CD4-positive, alpha-beta T cell treated with Interleukin-4 for 4 hours (primary cell): ENCODE measurements around the gene SLC16A12.
A peak's percentile ranks its signal among the peaks of the same experiment; 100 is the strongest.
"Not testable (repeated sequence)": the region's sequence is repeated elsewhere in the genome, so short reads cannot be mapped to it uniquely, and the experiment has no call there.

ENCODE experiments used
- DNase-seq: peaks from one replicate; pipeline ENCODE4 v3.0.0-alpha.2; 2020

SLC16A12 gene

DNA sequence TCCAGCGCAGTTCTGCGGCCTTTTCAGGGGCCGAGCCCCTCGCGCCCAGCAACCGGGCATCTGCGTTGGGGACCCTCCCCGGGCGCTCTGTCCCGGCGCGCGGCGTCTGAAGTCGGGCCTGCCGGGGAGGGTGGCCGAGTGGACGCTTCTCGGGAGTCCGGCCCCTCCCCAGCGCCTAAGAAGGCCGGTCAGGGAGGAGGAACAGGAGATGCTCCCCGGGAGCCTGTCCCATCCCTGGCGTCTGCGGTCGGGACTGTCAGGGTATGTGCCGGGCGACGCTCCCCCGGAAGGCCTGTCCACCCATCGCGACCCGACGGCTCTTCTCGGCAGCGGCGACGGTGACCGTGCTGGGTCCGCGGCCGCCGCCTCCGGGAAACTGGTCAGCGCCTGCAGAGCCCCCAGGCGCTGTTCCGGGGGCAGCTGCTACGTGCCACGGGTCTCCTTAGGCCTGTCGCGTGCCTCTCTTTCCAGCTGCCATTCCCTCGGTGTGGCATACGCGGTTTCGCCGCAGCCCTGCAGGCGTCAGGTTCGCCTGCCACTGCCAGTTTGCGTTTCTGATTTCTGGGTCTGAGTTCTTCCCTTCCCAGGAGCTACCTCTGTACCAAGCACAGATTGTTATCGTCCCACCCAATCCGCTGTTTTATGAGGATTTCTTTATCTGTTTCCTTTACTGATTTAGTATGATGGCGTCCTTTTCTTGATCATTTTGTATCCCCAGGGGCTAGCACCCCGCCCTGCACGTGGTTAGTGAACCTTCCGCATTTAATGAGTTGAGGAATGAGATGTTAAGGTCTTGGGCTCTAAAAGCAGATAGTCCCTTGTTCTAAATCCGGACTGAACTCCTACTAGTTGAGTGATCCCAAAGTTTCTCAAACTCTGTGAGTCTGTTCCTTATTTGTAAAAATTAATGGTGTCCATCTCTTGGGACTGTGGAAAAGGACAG, 120.2 kb downstream of the SLC16A12 start:
- DNase-seq = peak; percentile 35

DNA sequence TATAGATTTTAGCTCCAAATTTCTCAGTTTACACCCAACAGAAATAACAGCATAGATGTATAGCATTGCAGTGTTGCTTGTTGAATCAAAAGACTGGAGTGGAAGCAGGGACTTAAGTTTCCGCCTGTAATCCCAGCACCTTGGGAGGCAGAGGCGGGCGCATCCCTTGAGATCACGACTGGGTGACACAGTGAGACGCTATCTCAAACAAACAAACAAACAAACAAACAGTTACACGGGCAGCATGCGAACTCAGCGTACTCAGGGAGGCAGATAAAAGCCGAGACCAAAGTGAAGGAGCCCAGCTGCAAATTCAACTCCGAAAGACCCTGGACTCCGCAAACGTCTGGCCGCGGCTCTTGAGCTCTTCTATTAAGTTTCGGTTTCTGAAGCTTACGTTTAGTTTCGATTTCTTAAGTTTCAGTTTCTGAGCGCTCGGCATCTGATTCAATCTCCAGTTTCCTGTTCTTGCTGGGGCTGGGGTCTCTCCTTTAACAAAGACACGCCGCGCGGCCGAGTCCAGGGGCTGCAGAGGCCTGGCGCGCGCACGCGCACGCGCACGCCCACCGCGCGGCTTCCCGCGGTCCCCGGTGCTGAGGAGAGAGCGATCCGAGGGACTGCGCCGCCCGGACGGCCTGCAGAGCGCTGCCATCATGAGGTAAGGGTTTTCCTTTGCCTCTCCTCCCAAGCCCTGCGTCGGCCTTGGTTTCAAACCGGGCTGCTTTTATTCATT, 121.1 kb downstream of the SLC16A12 start, which contains the start of gene IFIT5:
Gene IFIT5 (plus strand): TSS at position 423 of the 733 bp plus-strand sequence. CDS start 231 bp downstream, at position 654.
- DNase-seq = peak; percentile 70

DNA sequence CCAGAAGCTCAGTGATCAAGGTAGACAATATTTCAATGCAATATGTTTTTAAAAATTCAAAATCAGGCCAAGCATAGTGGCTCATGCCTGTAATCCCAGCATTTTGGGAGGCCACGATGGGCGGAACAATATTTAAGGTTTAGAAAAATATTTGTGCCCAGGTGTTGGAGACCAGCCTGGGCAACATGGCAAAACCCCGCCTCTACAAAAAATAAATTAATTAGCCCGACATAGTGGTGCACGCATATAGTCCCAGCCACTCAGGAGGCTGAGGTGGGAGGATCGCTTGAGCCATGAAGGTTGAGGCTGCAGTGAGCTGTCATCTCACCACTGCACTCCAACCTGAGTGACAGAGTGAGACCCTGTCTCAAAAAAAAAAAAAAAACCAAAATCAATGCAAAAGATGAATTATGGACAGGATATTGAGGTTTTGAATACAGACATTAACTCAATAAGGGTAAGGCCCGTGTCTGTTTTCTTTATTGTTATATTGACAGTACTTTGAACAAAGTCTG, 121.9 kb downstream of the SLC16A12 start:
- no peak for DNase-seq

DNA sequence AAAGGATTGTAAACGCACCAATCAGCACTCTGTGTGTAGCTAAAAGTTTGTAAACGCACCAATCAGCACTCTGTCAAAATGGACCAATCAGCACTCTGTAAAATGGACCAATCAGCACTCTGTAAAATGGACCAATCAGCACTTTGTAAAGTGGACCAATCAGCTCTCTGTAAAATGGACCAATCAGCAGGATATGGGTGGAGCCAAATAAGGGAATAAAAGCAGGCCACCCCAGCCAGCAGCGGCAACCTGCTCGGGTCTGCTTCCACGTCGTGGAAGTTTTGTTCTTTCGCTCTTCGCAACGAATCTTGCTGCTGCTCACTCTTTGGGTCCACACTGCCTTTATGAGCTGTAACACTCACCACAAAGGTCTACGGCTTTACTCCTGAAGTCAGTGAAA, 123.1 kb downstream of the SLC16A12 start:
- DNase-seq = peak; percentile 42

DNA sequence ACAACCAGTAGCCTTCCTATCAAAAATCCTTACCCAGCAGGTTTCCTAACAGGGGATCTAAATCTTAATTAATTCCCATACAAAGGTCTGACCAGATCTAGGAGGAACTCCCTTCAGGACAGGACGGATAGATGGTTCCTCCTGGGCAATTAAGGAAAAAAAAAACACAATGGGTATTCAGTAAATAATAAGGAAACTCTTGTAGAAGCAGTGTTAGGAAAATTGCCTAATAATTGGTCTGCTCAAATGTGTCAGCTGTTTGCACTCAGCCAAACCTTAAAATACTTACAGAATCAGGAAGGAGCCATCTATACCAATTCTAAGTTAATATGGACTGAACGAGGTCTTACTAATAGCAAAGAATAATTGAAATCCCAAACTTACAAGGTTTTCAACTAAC, 124.3 kb downstream of the SLC16A12 start:
- not testable (repeated sequence) for DNase-seq

DNA sequence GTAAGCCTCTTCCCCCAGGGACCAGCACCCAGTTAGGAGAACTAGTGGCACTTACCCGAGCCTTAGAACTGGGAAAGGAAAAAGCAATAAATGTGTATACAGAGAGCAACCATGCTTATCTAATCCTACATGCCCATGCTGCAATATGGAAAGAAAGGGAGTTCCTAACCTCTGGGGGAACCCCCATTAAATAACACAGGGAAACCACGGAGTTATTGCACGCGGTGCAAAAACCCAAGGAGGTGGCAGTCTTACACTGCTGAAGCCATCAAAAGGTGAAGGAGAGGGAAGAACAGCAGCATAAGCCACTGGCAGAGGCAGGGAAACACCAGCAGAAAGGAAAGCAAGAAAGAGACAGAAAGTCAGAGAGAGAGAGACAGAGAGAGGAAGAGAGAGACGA, 124.8 kb downstream of the SLC16A12 start:
- DNase-seq = not testable (repeated sequence)

DNA sequence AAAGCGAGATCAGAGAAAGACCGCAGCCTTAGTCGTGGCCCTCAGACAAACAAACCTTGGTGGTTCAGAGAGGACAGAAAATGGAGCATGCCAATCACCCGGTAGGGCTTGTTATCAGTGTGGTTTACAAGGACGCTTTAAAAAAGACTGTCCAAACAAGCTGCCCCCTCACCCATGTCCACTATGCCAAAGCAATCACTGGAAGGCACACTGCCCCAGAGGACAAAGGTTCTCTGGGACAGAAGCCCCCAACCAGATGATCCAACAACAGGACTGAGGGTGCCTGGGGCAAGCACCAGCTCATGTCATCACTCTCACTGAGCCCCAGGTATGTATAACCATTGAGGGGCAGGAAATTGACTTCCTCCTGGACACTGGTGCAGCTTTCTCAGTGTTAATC, 126.1 kb downstream of the SLC16A12 start:
- DNase-seq = not testable (repeated sequence)

DNA sequence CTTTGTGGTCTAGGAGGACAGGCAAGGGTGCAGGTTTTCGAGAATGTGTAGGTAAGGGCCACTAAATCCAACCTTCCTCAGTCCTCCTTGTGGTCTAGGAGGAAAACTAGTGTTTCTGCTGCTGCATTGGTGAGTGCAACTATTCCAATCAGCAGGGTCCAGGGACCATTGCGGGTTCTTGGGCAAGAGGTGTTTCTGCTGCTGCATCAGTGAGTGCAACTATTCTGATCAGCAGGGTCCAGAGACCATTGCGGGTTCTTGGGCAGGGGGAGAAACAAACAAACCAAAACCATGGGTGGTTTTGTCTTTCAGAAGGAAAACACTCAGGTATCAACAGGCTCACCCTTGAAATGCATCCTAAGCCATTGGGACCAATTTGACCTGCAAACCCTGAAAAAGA, 127.6 kb downstream of the SLC16A12 start:
- not testable (repeated sequence) for DNase-seq

DNA sequence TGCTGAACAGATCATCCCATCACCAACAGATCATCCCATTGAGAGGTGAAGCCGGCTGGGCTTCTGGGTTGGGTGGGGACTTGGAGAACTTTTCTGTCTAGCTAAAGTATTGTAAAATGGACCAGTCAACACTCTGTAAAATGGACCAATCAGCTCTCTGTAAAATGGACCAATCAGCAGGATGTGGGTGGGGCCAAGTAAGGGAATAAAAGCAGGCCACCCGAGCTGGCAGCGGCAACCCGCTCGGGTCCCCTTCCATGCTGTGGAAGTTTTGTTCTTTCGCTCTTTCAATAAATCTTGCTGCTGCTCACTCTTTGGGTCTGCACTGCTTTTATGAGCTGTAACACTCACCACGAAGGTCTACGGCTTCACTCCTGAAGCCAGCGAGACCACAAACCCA, 129.2 kb downstream of the SLC16A12 start:
- not testable (repeated sequence) for DNase-seq

DNA sequence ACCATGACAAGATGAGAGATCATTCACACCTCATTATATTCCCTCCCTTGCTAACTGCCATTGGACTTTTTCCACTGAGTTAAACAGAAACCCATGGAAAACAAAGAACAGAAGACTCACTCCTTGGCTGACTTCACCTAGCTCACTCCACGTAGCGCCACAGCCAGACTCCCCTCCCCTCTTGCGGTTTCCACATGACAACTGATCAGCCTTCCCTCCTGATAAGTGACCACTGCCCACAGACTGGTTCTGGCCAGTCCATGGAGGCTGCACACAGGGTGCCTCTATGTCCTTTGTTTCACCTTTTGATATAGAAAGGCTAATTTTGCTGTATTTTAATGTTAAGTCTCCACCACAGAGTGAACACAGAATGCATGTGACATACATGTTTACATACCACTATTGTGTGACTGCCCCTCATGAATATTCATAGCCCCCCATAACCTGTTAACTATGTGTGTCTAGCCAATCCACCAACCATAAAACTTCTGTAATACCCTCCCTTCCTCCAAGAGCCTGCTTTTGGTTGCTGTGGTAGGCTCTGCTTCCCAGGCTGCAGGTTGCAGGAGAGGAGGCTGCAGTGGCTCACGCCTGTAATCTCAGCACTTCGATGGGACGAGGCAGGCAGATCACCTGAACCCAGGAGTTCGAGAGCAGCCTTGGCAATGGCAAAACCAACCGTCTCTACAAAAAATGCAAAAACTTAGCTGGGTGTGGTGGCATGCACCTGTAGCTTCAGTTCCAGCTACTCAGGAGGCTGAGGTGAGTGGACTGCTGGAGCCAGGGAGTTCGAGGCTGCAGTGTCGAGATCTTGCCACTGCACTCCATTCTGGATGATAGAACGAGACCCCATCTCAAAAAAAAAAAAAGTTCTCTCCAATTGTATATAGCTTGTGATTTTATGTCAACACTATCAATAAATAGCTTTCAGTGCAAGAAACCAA, 131.0 kb downstream of the SLC16A12 start:
- DNase-seq = no peak

DNA sequence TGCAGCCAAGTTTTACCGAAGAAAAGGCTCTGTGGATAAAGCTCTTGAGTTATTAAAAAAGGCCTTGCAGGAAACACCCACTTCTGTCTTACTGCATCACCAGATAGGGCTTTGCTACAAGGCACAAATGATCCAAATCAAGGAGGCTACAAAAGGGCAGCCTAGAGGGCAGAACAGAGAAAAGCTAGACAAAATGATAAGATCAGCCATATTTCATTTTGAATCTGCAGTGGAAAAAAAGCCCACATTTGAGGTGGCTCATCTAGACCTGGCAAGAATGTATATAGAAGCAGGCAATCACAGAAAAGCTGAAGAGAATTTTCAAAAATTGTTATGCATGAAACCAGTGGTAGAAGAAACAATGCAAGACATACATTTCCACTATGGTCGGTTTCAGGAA, 132.4 kb downstream of the SLC16A12 start:
- DNase-seq = no peak

DNA sequence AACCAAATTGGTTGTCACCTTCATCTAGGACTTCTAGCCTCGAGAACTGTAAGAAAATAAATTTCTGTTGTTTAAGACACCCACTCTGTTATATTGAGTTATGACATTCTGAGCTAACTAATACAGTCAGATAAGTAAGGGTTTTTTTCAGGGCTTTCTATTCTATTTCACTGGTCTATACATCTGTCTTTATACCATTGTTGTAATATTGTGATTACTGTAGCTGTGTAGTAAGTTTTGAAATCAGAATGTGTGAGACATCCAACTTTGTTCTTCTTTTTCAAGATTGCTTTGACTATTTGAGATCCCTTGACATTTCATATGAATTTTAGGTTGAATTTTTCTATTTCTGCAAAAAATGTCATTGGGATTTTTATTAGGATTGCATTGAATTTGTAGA, 135.4 kb downstream of the SLC16A12 start:
- DNase-seq = no peak

DNA sequence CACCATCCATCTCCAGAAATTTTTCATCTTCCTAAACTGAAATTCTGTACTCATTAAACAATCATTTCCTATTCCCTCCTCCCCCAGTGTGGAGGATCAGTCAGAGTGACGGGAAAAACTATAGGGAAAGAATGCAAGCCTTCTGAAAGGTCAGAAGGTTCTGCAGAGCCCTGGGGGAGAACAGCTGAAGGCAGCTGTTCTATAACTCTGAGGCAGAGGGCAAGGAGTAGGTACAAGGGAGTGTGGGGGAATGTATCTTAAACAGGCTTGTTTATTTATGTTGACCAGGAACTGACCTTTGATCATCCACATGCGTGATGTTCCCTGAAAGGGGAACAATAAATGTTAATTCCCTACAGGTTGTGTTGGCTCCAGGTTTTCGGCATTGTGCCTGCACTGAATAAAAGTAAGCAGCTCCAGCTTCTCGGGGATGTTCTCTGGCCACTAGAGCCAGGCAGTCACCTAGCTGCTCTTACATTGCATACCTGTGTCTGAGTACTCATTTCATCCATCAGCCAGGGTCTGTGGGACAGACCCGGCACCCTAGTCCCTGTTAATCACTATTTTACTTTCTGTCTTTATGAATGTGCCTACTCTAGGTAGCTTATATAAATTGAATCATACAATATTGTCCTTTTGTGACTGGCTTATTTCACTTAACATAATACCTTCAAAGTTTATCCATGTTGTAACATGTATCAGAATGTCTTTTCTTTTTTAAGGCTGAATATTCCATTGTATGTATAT, 137.2 kb downstream of the SLC16A12 start:
- no peak for DNase-seq

DNA sequence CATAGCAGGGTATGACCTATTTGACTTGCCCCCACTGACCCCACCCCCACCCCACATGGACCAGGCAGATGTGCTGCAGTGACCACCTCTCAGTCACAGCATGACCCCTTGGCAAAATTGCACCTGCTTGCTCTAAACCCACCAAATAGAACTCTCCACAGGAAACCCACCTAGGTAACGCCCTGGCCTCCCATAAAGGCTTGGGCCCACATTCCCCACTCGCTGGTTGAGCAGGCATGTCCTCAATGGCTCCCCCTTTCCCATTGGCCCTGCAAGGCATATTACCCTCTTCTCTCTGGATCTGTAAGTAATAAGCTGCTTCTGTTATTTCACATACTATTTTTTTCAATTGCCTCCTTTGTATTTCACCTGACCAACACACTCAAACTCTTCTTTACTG, 140.3 kb downstream of the SLC16A12 start:
- DNase-seq = no peak

DNA sequence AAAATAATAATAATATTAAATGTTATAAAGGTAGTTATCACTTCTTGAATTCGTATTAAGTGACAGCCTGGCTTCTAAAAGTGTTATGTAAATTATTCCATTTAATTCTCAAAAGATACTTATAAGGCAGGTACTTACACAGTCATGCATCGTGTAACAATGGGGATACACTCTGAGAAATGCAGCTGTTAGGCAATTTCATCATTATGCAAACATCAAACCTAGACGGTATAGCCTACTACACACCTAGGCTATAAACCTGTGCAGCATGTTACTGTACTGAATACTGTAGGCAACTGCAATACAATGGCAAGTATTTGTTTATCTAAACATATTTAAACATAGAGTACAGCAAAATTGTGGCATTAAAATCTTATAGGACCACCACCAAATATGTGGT, 141.5 kb downstream of the SLC16A12 start:
- DNase-seq = no peak

DNA sequence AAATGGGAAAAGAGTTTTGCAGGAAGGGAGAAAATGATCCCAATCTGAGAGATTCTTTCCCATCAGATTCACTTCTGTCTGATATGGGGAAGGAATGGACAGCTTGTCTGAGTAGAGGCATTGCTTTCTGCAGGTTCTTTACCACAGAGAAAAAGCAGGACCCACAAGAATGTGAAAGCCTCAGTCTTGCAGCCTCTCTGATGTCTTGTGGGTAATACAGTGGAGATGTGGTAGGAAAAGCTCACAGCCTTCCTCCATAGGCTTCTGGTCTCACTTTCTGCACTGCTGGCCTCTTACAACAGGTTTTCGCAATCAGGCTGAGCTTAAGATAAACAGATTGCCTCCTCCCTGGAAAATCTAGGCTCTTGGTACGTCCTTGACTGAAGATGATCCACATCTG, 142.4 kb downstream of the SLC16A12 start:
- DNase-seq = no peak

DNA sequence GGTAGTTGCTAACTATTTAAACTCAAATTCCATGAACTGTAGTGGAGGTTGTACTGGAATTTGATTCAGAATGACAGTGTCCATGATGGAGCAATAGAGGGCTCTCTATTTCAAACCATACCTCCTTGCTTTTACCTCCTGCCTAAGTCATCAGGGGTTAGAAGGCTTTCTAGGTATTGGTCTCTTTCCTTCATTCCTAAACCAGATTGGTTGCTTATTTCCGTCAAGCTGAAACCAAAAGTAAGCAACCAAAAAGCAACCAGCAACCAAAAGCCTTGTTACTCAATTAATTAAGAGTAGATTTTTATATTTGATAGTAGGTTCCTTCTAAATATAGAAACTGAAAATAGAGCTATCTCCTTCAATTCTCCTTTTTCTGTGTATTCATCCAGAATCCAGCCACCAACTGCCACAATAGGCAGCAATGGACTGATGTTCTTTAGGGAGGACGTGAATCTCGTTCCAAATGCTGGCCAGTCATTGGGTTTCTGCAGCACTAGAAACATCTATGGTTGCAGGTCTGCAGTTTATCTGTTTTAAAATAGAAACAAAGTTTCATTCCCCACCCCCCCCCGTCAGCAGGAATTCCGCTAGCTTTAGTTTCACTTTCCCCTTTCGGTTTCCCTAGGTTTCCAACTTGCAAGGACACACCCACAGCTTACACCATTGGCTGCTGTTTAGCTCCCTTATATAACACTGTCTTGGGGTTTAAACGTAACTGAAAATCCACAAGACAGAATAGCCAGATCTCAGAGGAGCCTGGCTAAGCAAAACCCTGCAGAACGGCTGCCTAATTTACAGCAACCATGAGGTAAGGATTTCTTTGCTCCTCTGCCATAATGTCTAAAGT, 143.3 kb downstream of the SLC16A12 start, which contains the start of gene IFIT1:
Gene IFIT1 (plus strand): TSS at position 717 of the 850 bp plus-strand sequence. CDS start 90 bp downstream, at position 807.
- peak; percentile 84 for DNase-seq

DNA sequence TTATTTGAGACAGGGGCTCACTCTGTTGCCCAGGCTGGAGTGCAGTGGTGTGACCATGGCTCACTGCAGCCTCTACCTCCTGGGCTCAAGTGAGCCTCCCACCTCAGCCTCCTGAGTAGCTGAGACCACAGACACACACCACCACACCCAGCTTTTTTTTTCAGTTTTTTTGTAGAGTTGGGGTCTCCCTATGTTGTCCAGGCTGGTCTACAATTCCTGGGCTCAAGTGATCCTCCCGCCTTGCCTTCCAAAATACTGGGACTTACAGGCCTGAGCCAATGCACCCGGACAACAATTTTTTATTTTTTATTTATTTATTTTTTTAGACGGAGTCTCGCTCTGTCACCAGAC, 144.2 kb downstream of the SLC16A12 start:
- not testable (repeated sequence) for DNase-seq

DNA sequence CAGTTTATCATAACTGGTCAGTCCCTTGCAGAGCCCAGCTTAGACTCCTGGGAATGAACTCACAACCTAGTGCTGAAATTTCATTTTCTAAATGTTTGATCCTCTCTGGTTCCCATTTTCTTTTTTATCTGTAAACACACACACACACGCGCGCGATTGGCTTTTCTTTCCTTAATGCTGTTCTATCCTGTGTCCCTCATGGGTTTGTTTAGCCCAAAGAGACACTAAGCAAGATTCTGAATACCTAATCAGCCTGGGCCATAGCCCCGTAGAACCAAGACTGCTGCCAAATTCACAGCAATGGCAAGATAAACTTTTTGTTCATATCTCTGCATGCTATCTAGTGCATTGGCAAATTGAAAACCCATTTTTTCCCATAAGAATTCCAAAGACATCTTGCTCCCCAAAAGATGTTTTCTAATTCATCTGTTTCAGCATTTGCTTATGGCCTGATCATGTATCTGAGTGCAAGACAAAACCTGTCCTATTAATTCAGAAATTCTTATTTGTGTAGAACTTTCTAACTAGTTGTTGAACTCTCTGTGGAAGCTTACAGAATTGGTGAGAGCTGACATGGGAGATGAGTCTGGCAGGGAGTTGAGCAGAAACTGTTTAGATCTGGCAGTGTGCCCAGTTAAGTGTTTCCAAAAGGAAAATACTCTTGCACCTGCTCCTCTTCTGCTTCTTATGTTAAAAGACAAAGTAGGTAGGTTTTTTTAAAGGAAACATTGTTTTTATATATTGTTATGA, 144.7 kb downstream of the SLC16A12 start:
- DNase-seq = no peak

DNA sequence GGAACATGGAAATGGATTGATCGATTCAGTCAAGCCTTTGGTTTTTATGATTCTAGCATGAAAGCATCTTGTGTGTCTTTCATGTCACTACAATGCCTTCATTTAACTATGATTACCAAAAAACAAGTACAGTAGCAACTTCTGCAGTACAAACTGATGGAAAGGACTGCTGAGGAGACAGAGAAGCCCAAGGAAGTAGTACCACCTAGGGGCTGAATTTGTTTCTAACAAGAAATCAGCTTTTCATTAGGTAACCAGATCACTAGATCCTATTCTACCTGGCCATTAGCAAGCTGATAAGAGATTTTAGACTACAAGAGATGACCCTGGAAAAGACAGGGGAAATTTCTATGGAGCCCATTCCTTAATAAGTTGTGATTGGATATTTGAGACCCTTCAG, 146.1 kb downstream of the SLC16A12 start:
- DNase-seq = peak; percentile 35
